HFF-Myc (cell line): Measurements from ENCODE around the gene GSDME.

ENCODE experiments used
- DNase-seq: peaks from one replicate; pipeline ENCODE4 v3.0.0-alpha.2; 2011; ENCODE audit warnings: low read depth; ENCODE audit errors: extremely low read depth
- H3K4me3 ChIP-seq: replicated peaks from 2 replicates; pipeline ENCODE4 v1.5.1; 2011; ENCODE audit warnings: low read depth, mild to moderate bottlenecking, control low read depth, low read length
- TF ChIP-seq, protein P1 (sequence below): IDR thresholded peaks from 2 replicates; pipeline ENCODE4 v1.5.1; 2012; ENCODE audit warnings: mild to moderate bottlenecking, low read depth, low read length, control low read depth; ENCODE audit errors: missing control alignments

GSDME gene

DNA sequence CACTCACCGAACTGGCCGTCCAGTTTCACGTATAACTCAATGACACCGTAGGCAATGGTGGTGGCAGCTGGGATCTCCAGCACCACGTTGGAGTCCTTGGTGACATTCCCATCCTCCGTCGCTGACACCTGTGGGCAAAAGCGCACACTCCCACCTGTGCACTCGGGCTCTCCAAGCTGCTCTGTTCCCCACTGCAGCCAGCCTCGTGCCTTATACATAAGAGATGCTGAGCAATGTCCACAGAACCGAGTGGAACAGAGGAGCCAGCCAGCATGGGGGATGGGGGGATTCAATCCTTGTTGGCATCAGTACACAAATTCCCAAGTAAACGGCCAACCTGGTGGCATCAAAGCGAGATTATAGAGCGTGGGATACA, 40.0 kb downstream of the GSDME start:
- DNase-seq: no peak
- TF ChIP-seq, protein P1, sequence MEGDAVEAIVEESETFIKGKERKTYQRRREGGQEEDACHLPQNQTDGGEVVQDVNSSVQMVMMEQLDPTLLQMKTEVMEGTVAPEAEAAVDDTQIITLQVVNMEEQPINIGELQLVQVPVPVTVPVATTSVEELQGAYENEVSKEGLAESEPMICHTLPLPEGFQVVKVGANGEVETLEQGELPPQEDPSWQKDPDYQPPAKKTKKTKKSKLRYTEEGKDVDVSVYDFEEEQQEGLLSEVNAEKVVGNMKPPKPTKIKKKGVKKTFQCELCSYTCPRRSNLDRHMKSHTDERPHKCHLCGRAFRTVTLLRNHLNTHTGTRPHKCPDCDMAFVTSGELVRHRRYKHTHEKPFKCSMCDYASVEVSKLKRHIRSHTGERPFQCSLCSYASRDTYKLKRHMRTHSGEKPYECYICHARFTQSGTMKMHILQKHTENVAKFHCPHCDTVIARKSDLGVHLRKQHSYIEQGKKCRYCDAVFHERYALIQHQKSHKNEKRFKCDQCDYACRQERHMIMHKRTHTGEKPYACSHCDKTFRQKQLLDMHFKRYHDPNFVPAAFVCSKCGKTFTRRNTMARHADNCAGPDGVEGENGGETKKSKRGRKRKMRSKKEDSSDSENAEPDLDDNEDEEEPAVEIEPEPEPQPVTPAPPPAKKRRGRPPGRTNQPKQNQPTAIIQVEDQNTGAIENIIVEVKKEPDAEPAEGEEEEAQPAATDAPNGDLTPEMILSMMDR: no peak
- no peak overlapping the region for H3K4me3 ChIP-seq

DNA sequence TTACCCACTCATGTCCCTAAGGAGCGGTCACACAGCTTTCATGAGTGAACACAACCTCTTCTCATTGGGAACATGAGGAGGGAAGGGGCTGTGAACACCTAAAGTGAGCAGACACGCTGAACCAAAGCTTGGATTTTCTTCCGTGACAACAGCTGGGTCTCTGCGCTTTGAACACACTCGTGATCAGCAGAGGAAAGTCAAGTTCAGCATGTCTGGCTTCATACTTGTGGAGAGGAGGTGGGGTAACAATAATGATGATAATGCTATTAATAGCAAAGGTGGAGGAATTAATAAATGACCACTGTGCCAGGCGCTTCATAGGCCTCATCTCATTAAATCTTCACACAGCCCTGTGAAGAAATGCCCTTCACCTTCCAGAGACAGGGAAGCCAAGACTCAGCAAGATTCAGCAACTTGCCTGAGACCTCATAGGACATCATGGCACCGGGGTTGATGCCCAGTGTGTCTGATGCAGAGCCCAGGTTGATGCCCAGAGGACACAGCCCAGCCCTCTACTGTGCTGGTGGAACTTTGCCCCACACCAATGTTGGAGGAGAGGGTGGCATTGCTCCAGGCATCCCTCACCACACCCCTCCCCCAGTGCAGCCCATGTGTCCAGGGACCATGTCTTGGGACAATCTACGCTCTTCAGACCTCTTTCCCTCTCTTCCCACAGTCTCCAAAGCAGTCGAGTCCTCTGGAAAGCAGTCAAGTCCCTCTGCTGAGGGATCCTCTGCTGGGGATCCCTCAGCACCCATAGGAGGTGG, 40.6 kb downstream of the GSDME start:
- no peak overlapping the region for H3K4me3 ChIP-seq
- DNase-seq: no peak
- TF ChIP-seq, protein P1: no peak

DNA sequence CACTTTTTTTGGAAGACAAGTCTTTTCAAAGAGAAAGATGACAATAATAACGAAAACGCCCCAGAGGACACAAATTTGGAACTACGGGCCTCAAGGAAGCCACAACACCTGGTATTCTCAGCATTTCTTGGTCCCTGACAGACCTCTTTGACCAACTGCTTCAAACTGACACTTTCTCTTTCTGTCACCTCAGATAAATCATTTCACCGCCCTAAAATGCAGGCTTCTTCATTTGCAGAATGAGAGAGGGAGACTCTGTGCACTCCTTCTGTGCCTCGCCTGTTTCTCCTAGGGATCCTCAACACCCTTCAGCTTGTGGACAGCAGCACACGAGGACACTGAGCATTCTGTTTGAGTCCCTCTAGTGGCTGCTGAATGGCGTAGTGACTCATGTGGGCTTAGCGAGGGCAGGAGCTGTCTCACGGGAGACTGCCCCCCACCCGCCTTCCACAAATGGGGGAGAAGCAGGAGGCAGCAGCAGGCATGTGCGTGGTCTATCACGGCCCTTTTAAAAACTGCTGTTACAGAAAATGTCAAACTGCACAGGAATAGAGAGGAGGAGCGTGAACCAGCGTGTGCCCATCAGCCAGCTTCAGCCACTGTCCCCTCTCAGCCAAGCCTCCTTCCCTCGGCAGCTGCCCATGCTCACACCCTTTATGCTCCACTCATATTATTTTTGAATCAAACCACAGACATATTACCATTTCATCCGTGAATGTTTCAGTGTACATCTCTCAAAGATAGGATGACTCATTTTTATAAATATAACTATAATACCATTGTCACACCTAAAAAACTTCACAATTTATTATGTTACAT, 41.4 kb downstream of the GSDME start:
- TF ChIP-seq, protein P1: peak; percentile 53
- peak; percentile 12 for DNase-seq
- no peak overlapping the region for H3K4me3 ChIP-seq

DNA sequence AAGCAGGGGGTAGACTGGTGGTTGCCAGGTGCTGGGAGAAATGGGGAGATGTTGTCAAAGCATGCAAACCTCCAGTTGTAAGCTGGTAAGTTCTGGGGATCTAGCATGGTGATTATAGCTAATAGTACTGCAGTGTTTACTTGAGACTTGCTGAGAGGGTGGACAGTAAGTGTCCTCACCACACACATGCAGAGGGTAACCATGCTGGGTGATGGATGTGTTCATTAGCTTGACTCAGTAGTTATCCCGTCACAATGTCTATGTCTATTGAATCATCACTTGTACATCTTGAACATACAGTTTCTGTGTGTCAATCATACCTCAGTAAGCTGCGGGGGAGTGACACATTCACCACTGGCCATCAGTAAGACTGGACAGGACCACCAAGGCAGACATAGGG, 42.1 kb downstream of the GSDME start:
- DNase-seq: no peak
- TF ChIP-seq, protein P1: no peak
- no peak overlapping the region for H3K4me3 ChIP-seq

DNA sequence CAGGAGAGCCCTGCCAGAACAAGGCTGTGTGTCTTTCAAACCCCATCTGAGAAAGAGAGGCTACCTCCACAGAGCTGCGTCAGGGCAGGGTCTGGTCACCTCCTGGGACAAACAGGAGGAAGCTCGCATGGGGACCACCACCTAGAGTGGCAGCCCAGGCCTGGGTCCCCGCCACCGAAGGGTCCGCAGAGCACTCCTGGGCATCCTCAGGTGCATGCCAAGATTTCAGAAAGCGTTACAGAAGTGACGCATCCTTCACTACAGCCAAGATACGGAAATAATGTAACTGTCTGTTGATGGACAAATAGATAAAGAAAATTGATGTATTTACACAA, 42.6 kb downstream of the GSDME start:
- DNase-seq: no peak
- TF ChIP-seq, protein P1: no peak
- no peak overlapping the region for H3K4me3 ChIP-seq

DNA sequence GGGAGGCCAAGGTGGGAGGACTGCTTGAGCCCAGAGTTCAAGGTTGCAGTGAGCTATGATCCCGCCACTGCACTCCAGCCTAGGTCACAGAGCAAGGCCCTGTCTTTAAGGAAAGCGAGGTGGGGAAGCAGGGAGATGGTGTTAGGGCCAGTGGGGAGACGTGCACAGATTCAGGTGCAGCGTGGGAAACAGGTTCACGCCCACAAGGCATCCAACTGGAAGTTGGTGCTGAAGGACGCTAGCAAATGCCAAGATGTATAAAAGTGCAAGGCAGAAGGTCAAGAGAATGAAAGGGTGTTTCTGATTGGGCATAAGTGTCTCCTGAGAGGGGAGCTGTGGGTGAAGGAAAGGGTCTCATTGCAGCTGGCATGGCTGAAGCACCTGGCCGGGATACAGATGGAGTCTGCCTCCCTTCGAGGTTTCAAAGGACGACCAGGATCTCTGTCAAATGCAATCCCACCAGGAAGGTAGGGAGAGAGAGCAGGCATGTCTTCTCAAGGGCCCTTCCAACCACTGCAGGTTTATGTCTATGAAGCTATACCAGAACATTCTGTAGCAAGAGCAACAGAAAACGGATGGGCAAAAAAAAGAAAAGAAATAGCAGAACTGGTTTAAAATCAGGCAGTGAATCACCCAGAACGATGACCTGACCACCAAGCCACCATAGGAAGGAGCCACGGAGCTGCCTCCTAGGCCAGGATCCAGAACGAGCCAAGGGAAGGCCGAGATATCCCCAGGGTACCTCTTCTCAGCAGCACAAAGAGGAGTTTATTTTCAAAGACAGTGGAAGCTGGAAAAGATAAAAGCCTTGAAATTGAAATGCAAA, 43.2 kb downstream of the GSDME start:
- no peak overlapping the region for H3K4me3 ChIP-seq
- TF ChIP-seq, protein P1: no peak
- no peak for DNase-seq
